Measurements from ENCODE around the gene TGFB1. TPM values are rescaled to one million over a fixed set of nuclear protein-coding genes. Genes with fewer than 3 reads are reported as not detected.

TGFB1 gene
- total and polyA plus RNA-seq, 9 of the 15 experiments (the other 6 are each of a cell fraction or from before 2014, with no cell fraction given) = 0.24 to 159 (median 17.2) TPM

- TF ChIP-seq ZBTB40 (IDR thresholded peaks at IDR 0.05) (peak; percentile 43; the same call in 1 of the 2 replicates), ZBTB40 (CRISPR knock-in tag; IDR thresholded peaks at IDR 0.05) (no peak), FOXK2 (conservative IDR thresholded peaks at IDR 0.05 in 1 of 2, IDR thresholded peaks at IDR 0.05 in 1 of 2; ENCODE audit: low read depth in 2 of 2) (no peak), ILK (tag; IDR thresholded peaks at IDR 0.05; ENCODE audit: borderline replicate concordance, low read depth) (no peak), ZMIZ1 (IDR thresholded peaks at IDR 0.05; ENCODE audit: low read depth in 2 of 2, low read length in 2 of 2) (0 out of 4 replicates have a peak, but pooled peaks of 1 of the 2 experiments have one; percentile 16), ZNF507 (tag; conservative IDR thresholded peaks at IDR 0.05) (no peak), ETV1 (tag; conservative IDR thresholded peaks at IDR 0.05; ENCODE audit: low read depth) (peak; percentile 79), MTA3 (IDR thresholded peaks at IDR 0.05; ENCODE audit: borderline replicate concordance) (no peak), GABPB2 (CRISPR knock-in tag; conservative IDR thresholded peaks at IDR 0.05) (no peak), ATF4 (CRISPR knock-in tag; IDR thresholded peaks at IDR 0.05) (no peak), MLLT1 (IDR thresholded peaks at IDR 0.05) (no peak)
Measured at GRCh38 chr19:41327076-41327575, 26.6 kb downstream of the TGFB1 start (continued).
